HepG2 (cell line): ENCODE results near the gene PPP1R1B. TPM values are rescaled to one million over a fixed set of nuclear protein-coding genes. Genes with fewer than 3 reads are reported as not detected.

Source experiments
- ARNTL ChIP-seq: sonication (generic); formaldehyde crosslinking; IDR thresholded peaks from 2 replicates; pipeline ENCODE4 v1.4.0; 2020; ENCODE audit warnings: mild to moderate bottlenecking, missing genetic modification reagents
- FOXP1 ChIP-seq, 2 experiments: fragments of 450-650 bp in 1 of 2; IDR thresholded peaks; 2 replicates each; pipeline ENCODE4 v1.6.1; 2017 to 2018; ENCODE audit warnings: antibody characterized with exemption in 1 of 2
- MIER2 ChIP-seq: IDR thresholded peaks from 2 replicates; pipeline ENCODE4 v1.6.1; 2016; ENCODE audit warnings: missing biosample characterization, missing genetic modification reagents
- NCOA2 ChIP-seq: sonication (generic); formaldehyde crosslinking; IDR thresholded peaks from 2 replicates; pipeline ENCODE4 v1.8.0; 2022; ENCODE audit warnings: inconsistent platforms
- RARG ChIP-seq: sonication (generic); formaldehyde crosslinking; IDR thresholded peaks from 2 replicates; pipeline ENCODE4 v1.4.0; 2020; ENCODE audit warnings: low read depth, mild to moderate bottlenecking, missing genetic modification reagents
- REL ChIP-seq: sonication (generic); formaldehyde crosslinking; conservative IDR thresholded peaks from 2 replicates; pipeline ENCODE4 v1.8.0; 2022; ENCODE audit warnings: mild to moderate bottlenecking, missing genetic modification reagents, moderate library complexity
- RFX3 ChIP-seq: IDR thresholded peaks from 2 replicates; pipeline ENCODE4 v1.6.1; 2016; ENCODE audit warnings: missing biosample characterization, missing genetic modification reagents
- SP1 ChIP-seq, 2 experiments: fragments of 450-650 bp in 1 of 2; sonication (generic) in 1 of 2; formaldehyde crosslinking in 1 of 2; IDR thresholded peaks; 2 replicates each; pipeline versions ENCODE4 v1.4.0 to v1.6.1; 2016 to 2020; ENCODE audit warnings: missing genetic modification reagents in 1 of 2
- ZNF121 ChIP-seq: sonication (generic); formaldehyde crosslinking; IDR thresholded peaks from 2 replicates; pipeline ENCODE4 v1.5.0; 2020; ENCODE audit warnings: mild to moderate bottlenecking, missing genetic modification reagents
- ZNF207 ChIP-seq: fragments of 450-650 bp; IDR thresholded peaks from 2 replicates; pipeline ENCODE4 v1.6.1; 2016; ENCODE audit warnings: antibody characterized with exemption, borderline replicate concordance
- ZNF552 ChIP-seq: sonication (generic); formaldehyde crosslinking; IDR thresholded peaks from 2 replicates; pipeline ENCODE4 v1.9.0; 2022; ENCODE audit warnings: missing genetic modification reagents, mild to moderate bottlenecking, borderline replicate concordance
- ZNF619 ChIP-seq: sonication (generic); formaldehyde crosslinking; IDR thresholded peaks from 2 replicates; pipeline ENCODE4 v1.4.0; 2020; ENCODE audit warnings: mild to moderate bottlenecking, missing genetic modification reagents
- ZNF7 ChIP-seq: IDR thresholded peaks from 2 replicates; pipeline ENCODE4 v1.6.1; 2016; ENCODE audit warnings: missing biosample characterization, missing genetic modification reagents
- polyA plus RNA-seq, 8 experiments: library from polyadenylated mRNA; depleted of rRNA in 3 of 8; stranded (reverse) in 7 of 8; unstranded in 1 of 8; fragments of >200 nt; fragmentation: Illumina TruSeq in 4 of 8; extraction: Trizol in 4 of 8; gene quantifications; 2 replicates each; pipeline versions ENCODE4 v1.2.1 to v1.2.3, GENCODE V29; 2011 to 2016; ENCODE audit warnings: low read depth in 4 of 8, missing spikeins in 1 of 8, mixed read lengths in 1 of 8; ENCODE audit not compliant: insufficient read depth in 1 of 8
- total RNA-seq, 5 experiments: library from RNA; depleted of rRNA; stranded (reverse); fragments of >200 nt; fragmentation: Illumina TruSeq; extraction: Trizol; gene quantifications; 2 replicates each; pipeline ENCODE4 v1.2.3, GENCODE V29; 2016; ENCODE audit warnings: low read depth in 1 of 5
- TF ChIP-seq, protein P1 (sequence below): sonication (generic); formaldehyde crosslinking; IDR thresholded peaks from 2 replicates; pipeline ENCODE4 v1.4.0; 2020; ENCODE audit warnings: low read depth, missing genetic modification reagents
- TF ChIP-seq, protein P2 (sequence below), 2 experiments: IDR thresholded peaks; 2 replicates each; pipeline ENCODE4 v1.6.1; 2011 to 2012; ENCODE audit warnings: low read length in 2 of 2, borderline replicate concordance in 1 of 2, low read depth in 1 of 2, mild to moderate bottlenecking in 1 of 2, moderate library complexity in 1 of 2
- TF ChIP-seq, protein P3 (sequence below): sonication (generic); formaldehyde crosslinking; IDR thresholded peaks from 2 replicates; pipeline ENCODE4 v1.5.0; 2020; ENCODE audit warnings: missing genetic modification reagents, mild to moderate bottlenecking, borderline replicate concordance

Gene PPP1R1B
- total and polyA plus RNA-seq, 2 of the 13 experiments (the other 11 are each of a cell fraction or from before 2014, with no cell fraction given), result 0.08 TPM; not detected in 1

DNA sequence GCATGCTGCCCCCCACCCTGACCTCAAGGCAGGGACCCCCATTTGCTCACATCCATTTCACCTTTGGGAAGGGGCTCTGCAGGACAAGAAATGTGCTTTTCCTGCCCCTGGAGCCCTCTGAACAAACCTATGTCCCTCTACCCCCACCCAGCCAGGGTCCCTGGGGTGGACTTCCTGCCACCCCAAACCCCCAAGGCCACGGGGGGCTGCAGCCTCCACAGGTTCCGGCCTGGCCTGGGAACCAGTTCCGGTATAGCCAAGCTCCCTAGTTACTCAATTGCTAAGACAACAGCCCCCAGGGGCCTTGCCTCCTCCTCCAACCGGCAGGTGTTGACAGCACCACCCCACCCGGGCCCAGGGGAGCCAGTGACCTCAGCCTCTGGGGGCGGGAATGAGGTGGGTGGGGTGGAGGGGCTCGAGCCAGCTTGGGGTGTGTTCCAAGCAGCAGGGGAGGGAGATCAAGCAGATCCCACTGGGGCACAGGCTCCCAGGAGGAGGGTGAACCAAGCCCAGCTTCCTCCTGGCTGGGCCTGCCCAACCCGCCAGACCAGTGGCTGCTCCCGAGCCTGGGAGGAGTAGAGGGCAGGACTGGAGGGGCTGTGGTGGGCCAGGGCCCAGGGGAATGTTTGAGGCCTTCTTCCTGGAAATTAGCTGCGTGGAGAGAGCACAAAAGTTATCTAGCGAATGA lies 48.1 kb downstream of the PPP1R1B start (continued):
- TF ChIP-seq, protein P1, sequence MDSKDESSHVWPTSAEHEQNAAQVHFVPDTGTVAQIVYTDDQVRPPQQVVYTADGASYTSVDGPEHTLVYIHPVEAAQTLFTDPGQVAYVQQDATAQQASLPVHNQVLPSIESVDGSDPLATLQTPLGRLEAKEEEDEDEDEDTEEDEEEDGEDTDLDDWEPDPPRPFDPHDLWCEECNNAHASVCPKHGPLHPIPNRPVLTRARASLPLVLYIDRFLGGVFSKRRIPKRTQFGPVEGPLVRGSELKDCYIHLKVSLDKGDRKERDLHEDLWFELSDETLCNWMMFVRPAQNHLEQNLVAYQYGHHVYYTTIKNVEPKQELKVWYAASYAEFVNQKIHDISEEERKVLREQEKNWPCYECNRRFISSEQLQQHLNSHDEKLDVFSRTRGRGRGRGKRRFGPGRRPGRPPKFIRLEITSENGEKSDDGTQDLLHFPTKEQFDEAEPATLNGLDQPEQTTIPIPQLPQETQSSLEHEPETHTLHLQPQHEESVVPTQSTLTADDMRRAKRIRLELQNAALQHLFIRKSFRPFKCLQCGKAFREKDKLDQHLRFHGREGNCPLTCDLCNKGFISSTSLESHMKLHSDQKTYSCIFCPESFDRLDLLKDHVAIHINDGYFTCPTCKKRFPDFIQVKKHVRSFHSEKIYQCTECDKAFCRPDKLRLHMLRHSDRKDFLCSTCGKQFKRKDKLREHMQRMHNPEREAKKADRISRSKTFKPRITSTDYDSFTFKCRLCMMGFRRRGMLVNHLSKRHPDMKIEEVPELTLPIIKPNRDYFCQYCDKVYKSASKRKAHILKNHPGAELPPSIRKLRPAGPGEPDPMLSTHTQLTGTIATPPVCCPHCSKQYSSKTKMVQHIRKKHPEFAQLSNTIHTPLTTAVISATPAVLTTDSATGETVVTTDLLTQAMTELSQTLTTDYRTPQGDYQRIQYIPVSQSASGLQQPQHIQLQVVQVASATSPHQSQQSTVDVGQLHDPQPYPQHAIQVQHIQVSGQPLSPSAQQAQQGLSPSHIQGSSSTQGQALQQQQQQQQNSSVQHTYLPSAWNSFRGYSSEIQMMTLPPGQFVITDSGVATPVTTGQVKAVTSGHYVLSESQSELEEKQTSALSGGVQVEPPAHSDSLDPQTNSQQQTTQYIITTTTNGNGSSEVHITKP (CRISPR knock-in tag), result peak; percentile 88
- TF ChIP-seq FOXP1 (IDR thresholded peaks at IDR 0.05) (no peak), FOXP1 (CRISPR knock-in tag; IDR thresholded peaks at IDR 0.05) (peak; percentile 67), ZNF619 (no peak; the same call in 1 of the 2 replicates), ARNTL (peak; percentile 69; the same call in 1 of the 2 replicates), ZNF552 (CRISPR knock-in tag) (peak; percentile 80; the same call in 1 of the 2 replicates), MIER2 (no peak), ZNF121 (no peak), REL (CRISPR knock-in tag) (0 out of 2 replicates have a peak, but pooled peaks have one; percentile 41), NCOA2 (CRISPR knock-in tag) (peak; percentile 65; the same call in 1 of the 2 replicates), ZNF207 (no peak), SP1 (IDR thresholded peaks at IDR 0.05) (no peak), SP1 (CRISPR knock-in tag; IDR thresholded peaks at IDR 0.05) (no peak; the same call in 1 of the 2 replicates), ZNF7 (no peak), RFX3 (0 out of 2 replicates have a peak, but pooled peaks have one; percentile 16), RARG (CRISPR knock-in tag) (no peak)
- TF ChIP-seq, protein P2, sequence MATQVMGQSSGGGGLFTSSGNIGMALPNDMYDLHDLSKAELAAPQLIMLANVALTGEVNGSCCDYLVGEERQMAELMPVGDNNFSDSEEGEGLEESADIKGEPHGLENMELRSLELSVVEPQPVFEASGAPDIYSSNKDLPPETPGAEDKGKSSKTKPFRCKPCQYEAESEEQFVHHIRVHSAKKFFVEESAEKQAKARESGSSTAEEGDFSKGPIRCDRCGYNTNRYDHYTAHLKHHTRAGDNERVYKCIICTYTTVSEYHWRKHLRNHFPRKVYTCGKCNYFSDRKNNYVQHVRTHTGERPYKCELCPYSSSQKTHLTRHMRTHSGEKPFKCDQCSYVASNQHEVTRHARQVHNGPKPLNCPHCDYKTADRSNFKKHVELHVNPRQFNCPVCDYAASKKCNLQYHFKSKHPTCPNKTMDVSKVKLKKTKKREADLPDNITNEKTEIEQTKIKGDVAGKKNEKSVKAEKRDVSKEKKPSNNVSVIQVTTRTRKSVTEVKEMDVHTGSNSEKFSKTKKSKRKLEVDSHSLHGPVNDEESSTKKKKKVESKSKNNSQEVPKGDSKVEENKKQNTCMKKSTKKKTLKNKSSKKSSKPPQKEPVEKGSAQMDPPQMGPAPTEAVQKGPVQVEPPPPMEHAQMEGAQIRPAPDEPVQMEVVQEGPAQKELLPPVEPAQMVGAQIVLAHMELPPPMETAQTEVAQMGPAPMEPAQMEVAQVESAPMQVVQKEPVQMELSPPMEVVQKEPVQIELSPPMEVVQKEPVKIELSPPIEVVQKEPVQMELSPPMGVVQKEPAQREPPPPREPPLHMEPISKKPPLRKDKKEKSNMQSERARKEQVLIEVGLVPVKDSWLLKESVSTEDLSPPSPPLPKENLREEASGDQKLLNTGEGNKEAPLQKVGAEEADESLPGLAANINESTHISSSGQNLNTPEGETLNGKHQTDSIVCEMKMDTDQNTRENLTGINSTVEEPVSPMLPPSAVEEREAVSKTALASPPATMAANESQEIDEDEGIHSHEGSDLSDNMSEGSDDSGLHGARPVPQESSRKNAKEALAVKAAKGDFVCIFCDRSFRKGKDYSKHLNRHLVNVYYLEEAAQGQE (IDR thresholded peaks at IDR 0.05; ENCODE audit: borderline replicate concordance in 1 of 2, low read depth in 1 of 2, low read length in 2 of 2), result no peak
- TF ChIP-seq, protein P3, sequence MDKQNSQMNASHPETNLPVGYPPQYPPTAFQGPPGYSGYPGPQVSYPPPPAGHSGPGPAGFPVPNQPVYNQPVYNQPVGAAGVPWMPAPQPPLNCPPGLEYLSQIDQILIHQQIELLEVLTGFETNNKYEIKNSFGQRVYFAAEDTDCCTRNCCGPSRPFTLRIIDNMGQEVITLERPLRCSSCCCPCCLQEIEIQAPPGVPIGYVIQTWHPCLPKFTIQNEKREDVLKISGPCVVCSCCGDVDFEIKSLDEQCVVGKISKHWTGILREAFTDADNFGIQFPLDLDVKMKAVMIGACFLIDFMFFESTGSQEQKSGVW (CRISPR knock-in tag), result no peak
